ENCODE data around the gene NR1H2. TPM values are rescaled to one million over a fixed set of nuclear protein-coding genes. Genes with fewer than 3 reads are reported as not detected.
"Not testable (repeated sequence)": the region's sequence is repeated elsewhere in the genome, so short reads cannot be mapped to it uniquely, and the experiment has no call there.

Gene NR1H2
- total RNA-seq, 2 donors from 2014 or later = 40.4 to 42.7 TPM

GRCh38 chr19:50333235-50333736, 43.0 kb upstream of the NR1H2 start:
- Histone ChIP-seq H3K36me3 (ENCODE audit: control insufficient read depth, insufficient read depth, low read length) (no peaks in the 10 kb centered on the region), H3K9me3 (ENCODE audit: control insufficient read depth, low read length) (no peaks in the 10 kb centered on the region), H3K4me3 (ENCODE audit: low read length) (peak overlapping the region; percentile 83), H3K27me3 (ENCODE audit: control insufficient read depth, insufficient read depth, low read length, poor library complexity, severe bottlenecking) (no peaks in the 10 kb centered on the region), H3K27ac (ENCODE audit: low read depth, low read length) (peak overlapping the region; percentile 85), H3K9ac (ENCODE audit: extremely low read depth, low read length, poor library complexity, severe bottlenecking) (peak overlapping the region; percentile 94), H3K4me1 (ENCODE audit: control insufficient read depth, insufficient read depth, low read length) (no peaks in the 10 kb centered on the region)
- H3K4me1 Mint-ChIP-seq = peaks cover 26% of the 10 kb centered on the region
- 28 to 39% methylated on average over 21 to 34 of the region's 34 CpGs for WGBS, 2 experiments (ENCODE audit: insufficient coverage in 1 of 2, insufficient read length in 1 of 2)
- H3K4me3 Mint-ChIP-seq = peak overlapping the region; percentile 80
- peak overlapping the region; percentile 98 for H3K27ac Mint-ChIP-seq
- peaks cover 4% of the 10 kb centered on the region for H3K9me3 Mint-ChIP-seq
- no peak for TF ChIP-seq CTCF (conservative IDR thresholded peaks at IDR 0.05)
- H3K27me3 Mint-ChIP-seq (ENCODE audit: insufficient read depth) = peaks cover 40% of the 10 kb centered on the region
- DNase-seq = peak; percentile 97
- peaks cover 4% of the 10 kb centered on the region for H3K36me3 Mint-ChIP-seq (ENCODE audit: low read depth)

GRCh38 chr19:50333737-50334617, 42.3 kb upstream of the NR1H2 start:
- H3K9me3 Mint-ChIP-seq = peaks cover 4% of the 10 kb centered on the region
- peak overlapping the region; percentile 94 for H3K9ac ChIP-seq (ENCODE audit: extremely low read depth, low read length, poor library complexity, severe bottlenecking)
- H3K27me3 Mint-ChIP-seq (ENCODE audit: insufficient read depth) = peaks cover 37% of the 10 kb centered on the region
- H3K4me1 Mint-ChIP-seq = peaks cover 26% of the 10 kb centered on the region
- peak overlapping the region; percentile 85 for H3K27ac ChIP-seq (ENCODE audit: low read depth, low read length)
- peaks cover 8% of the 10 kb centered on the region for H3K36me3 Mint-ChIP-seq (ENCODE audit: low read depth)
- no peaks in the 10 kb centered on the region for H3K4me1 ChIP-seq (ENCODE audit: control insufficient read depth, insufficient read depth, low read length)
- WGBS, 2 experiments (ENCODE audit: insufficient coverage in 1 of 2, insufficient read length in 1 of 2) = 50 to 54% methylated on average over 17 to 54 of the region's 54 CpGs
- peak; percentile 48 for DNase-seq
- H3K4me3 Mint-ChIP-seq = peak overlapping the region; percentile 80
- H3K4me3 ChIP-seq (ENCODE audit: low read length) = peak overlapping the region; percentile 83
- TF ChIP-seq CTCF (conservative IDR thresholded peaks at IDR 0.05) = no peak
- H3K9me3 ChIP-seq (ENCODE audit: control insufficient read depth, low read length) = no peaks in the 10 kb centered on the region
- no peaks in the 10 kb centered on the region for H3K36me3 ChIP-seq (ENCODE audit: control insufficient read depth, insufficient read depth, low read length)
- no peaks in the 10 kb centered on the region for H3K27me3 ChIP-seq (ENCODE audit: control insufficient read depth, insufficient read depth, low read length, poor library complexity, severe bottlenecking)
- H3K27ac Mint-ChIP-seq = peak overlapping the region; percentile 98

- 88 to 94% methylated on average over 2 to 12 of the region's 12 CpGs for WGBS, 2 experiments (ENCODE audit: insufficient coverage in 1 of 2, insufficient read length in 1 of 2)
Observed at GRCh38 chr19:50334741-50335421, 41.4 kb upstream of the NR1H2 start.

GRCh38 chr19:50337031-50337430, 39.2 kb upstream of the NR1H2 start:
- not testable (repeated sequence) for H3K27me3 ChIP-seq (ENCODE audit: control insufficient read depth, insufficient read depth, low read length, poor library complexity, severe bottlenecking); H3K4me1 ChIP-seq (ENCODE audit: control insufficient read depth, insufficient read depth, low read length); H3K27ac Mint-ChIP-seq; H3K4me3 ChIP-seq (ENCODE audit: low read length); DNase-seq; H3K9ac ChIP-seq (ENCODE audit: extremely low read depth, low read length, poor library complexity, severe bottlenecking); H3K4me3 Mint-ChIP-seq; H3K9me3 ChIP-seq (ENCODE audit: control insufficient read depth, low read length); H3K27ac ChIP-seq (ENCODE audit: low read depth, low read length); H3K9me3 Mint-ChIP-seq; H3K36me3 ChIP-seq (ENCODE audit: control insufficient read depth, insufficient read depth, low read length)
- Mint-ChIP-seq H3K36me3 (ENCODE audit: low read depth) (peaks cover 19% of the 10 kb centered on the region), H3K27me3 (ENCODE audit: insufficient read depth) (peaks cover 18% of the 10 kb centered on the region), H3K4me1 (peaks cover 13% of the 10 kb centered on the region)
- 77 to 88% methylated on average over 3 to 4 of the region's 6 CpGs for WGBS, 2 experiments (ENCODE audit: insufficient coverage in 1 of 2, insufficient read length in 1 of 2)

More at GRCh38 chr19:50334741-50335421, 41.4 kb upstream of the NR1H2 start:
- no peak for TF ChIP-seq CTCF (conservative IDR thresholded peaks at IDR 0.05)
- Histone ChIP-seq H3K36me3 (ENCODE audit: control insufficient read depth, insufficient read depth, low read length) (no peaks in the 10 kb centered on the region), H3K27ac (ENCODE audit: low read depth, low read length) (no peak overlapping the region), H3K4me3 (ENCODE audit: low read length) (no peak overlapping the region), H3K27me3 (ENCODE audit: control insufficient read depth, insufficient read depth, low read length, poor library complexity, severe bottlenecking) (no peaks in the 10 kb centered on the region), H3K4me1 (ENCODE audit: control insufficient read depth, insufficient read depth, low read length) (no peaks in the 10 kb centered on the region), H3K9me3 (ENCODE audit: control insufficient read depth, low read length) (no peaks in the 10 kb centered on the region), H3K9ac (ENCODE audit: extremely low read depth, low read length, poor library complexity, severe bottlenecking) (no peak overlapping the region)
- Mint-ChIP-seq H3K9me3 (peaks cover 3% of the 10 kb centered on the region), H3K27ac (no peak overlapping the region), H3K27me3 (ENCODE audit: insufficient read depth) (peaks cover 33% of the 10 kb centered on the region), H3K4me3 (peak overlapping the region; percentile 80), H3K36me3 (ENCODE audit: low read depth) (peaks cover 13% of the 10 kb centered on the region), H3K4me1 (peaks cover 21% of the 10 kb centered on the region)
- DNase-seq = peak; percentile 40

Data from endodermal cell (in vitro differentiated cells).